Breast epithelium (tissue), 3 donors: ENCODE results near the gene ANO3.

Experiments
- CTCF ChIP-seq, 3 donors: fragments of 450-650 bp; IDR thresholded peaks; one replicate each; pipeline ENCODE4 v1.5.1; 2016 to 2017; ENCODE audit warnings: antibody characterized with exemption in 3 of 3, mild to moderate bottlenecking in 3 of 3, moderate library complexity in 3 of 3
- POLR2A ChIP-seq: fragments of 450-650 bp; IDR thresholded peaks from one replicate; pipeline ENCODE4 v1.6.1; 2016; ENCODE audit warnings: antibody characterized with exemption, mild to moderate bottlenecking, moderate library complexity

- TF ChIP-seq CTCF (IDR thresholded peaks at IDR 0.05): no peak
- TF ChIP-seq POLR2A: no peak
Observed at GRCh38 chr11:26553182-26553581, 221.3 kb downstream of the ANO3 start.
